ENCODE results near the gene TRIM69. TPM values are rescaled to one million over a fixed set of nuclear protein-coding genes. Genes with fewer than 3 reads are reported as not detected.

TRIM69 gene
- total RNA-seq, 1 experiment from 2014 or later = 61.0 TPM

GRCh38 chr15:44706946-44707636, 29.2 kb upstream of the TRIM69 start:
- H3K36me3 ChIP-seq (ENCODE audit: insufficient read depth, low read length, poor library complexity, severe bottlenecking) = no peaks in the 10 kb centered on the region
- H3K27me3 ChIP-seq (replicated peaks; ENCODE audit: insufficient read depth, low read depth, low read length, poor library complexity) = no peaks in the 10 kb centered on the region
- H3K27ac ChIP-seq (ENCODE audit: low read depth, low read length, poor library complexity, severe bottlenecking) = no peak overlapping the region
- intact Hi-C loops (cut with micrococcal nuclease; ENCODE audit: unreplicated experiment) = no loop called here
- H3K4me1 ChIP-seq (ENCODE audit: insufficient read depth, low read length, poor library complexity, severe bottlenecking) = no peaks in the 10 kb centered on the region
- H3K4me3 ChIP-seq (ENCODE audit: low read depth, low read length, poor library complexity, severe bottlenecking) = no peak overlapping the region
- TF ChIP-seq EZH2 (IDR thresholded peaks at IDR 0.05; ENCODE audit: borderline replicate concordance, low read depth, low read length, poor library complexity, severe bottlenecking) (no peak), CTCF (conservative IDR thresholded peaks at IDR 0.05; ENCODE audit: low read depth, low read length) (no peak)
- H3K9me3 ChIP-seq (ENCODE audit: low read depth, low read length, poor library complexity, severe bottlenecking) = peaks cover 6% of the 10 kb centered on the region
- ChIA-PET POLR2A (ENCODE audit: low non-redundant PET) (no interaction called here), CTCF (no interaction called here)
- DNase-seq (ENCODE audit: low spot score) = no peak
- no TSS peak for BruUV-seq (replicated peaks)

GRCh38 chr15:44710236-44711095, 25.9 kb upstream of the TRIM69 start:
- Histone ChIP-seq H3K27ac (ENCODE audit: low read depth, low read length, poor library complexity, severe bottlenecking) (peak overlapping the region; percentile 94), H3K4me1 (ENCODE audit: insufficient read depth, low read length, poor library complexity, severe bottlenecking) (peaks cover 23% of the 10 kb centered on the region), H3K4me3 (ENCODE audit: low read depth, low read length, poor library complexity, severe bottlenecking) (peak overlapping the region; percentile 88), H3K27me3 (replicated peaks; ENCODE audit: insufficient read depth, low read depth, low read length, poor library complexity) (no peaks in the 10 kb centered on the region), H3K9me3 (ENCODE audit: low read depth, low read length, poor library complexity, severe bottlenecking) (no peaks in the 10 kb centered on the region), H3K36me3 (ENCODE audit: insufficient read depth, low read length, poor library complexity, severe bottlenecking) (peaks cover 15% of the 10 kb centered on the region)
- no peak for DNase-seq (ENCODE audit: low spot score)
- TF ChIP-seq CTCF (conservative IDR thresholded peaks at IDR 0.05; ENCODE audit: low read depth, low read length) (peak; percentile 53), EZH2 (IDR thresholded peaks at IDR 0.05; ENCODE audit: borderline replicate concordance, low read depth, low read length, poor library complexity, severe bottlenecking) (no peak)
- TSS peak; percentile 54 for BruUV-seq (replicated peaks)
- intact Hi-C loops (cut with micrococcal nuclease; ENCODE audit: unreplicated experiment) = loop anchor here (5.0 kb wide), 1 partner anchor 48 kb away; the partner anchor contains the start of gene SPG11
- ChIA-PET CTCF (interaction anchor here (1.2 to 2.4 kb wide), 2 partner anchors 16 to 47 kb away, joined by 5 to 8 read pairs; partner anchors contain the start of gene SPG11), POLR2A (ENCODE audit: low non-redundant PET) (interaction anchor here (0.7 to 0.9 kb wide), 2 partner anchors 18 to 77 kb away, joined by 4 to 6 read pairs; no protein-coding TSS in a partner anchor)

GRCh38 chr15:44711096-44711742, 25.1 kb upstream of the TRIM69 start, which contains the start of the genes B2M and PATL2:
Gene B2M (plus strand): TSS chr15:44711517. CDS start chr15:44711547, 30 bp downstream.
Gene PATL2 (minus strand): TSS chr15:44711323. CDS start chr15:44676490, 34,833 bp downstream.
- peak within 1 kb of the TSS; percentile 88 for H3K4me3 ChIP-seq (ENCODE audit: low read depth, low read length, poor library complexity, severe bottlenecking)
- BruUV-seq (replicated peaks) = no TSS peak
- peak within 1 kb of the TSS; percentile 94 for H3K27ac ChIP-seq (ENCODE audit: low read depth, low read length, poor library complexity, severe bottlenecking)
- intact Hi-C loops (cut with micrococcal nuclease; ENCODE audit: unreplicated experiment) = loop anchor here (5.0 kb wide), 1 partner anchor 49 kb away; the partner anchor contains the start of gene SPG11
- peaks cover 29% of the 10 kb centered on the region for H3K4me1 ChIP-seq (ENCODE audit: insufficient read depth, low read length, poor library complexity, severe bottlenecking)
- TF ChIP-seq EZH2 (IDR thresholded peaks at IDR 0.05; ENCODE audit: borderline replicate concordance, low read depth, low read length, poor library complexity, severe bottlenecking) (no peak), CTCF (conservative IDR thresholded peaks at IDR 0.05; ENCODE audit: low read depth, low read length) (no peak)
- CTCF ChIA-PET = interaction anchor here (1.2 to 2.4 kb wide), 2 partner anchors 15 to 48 kb away, joined by 5 to 8 read pairs; partner anchors contain the start of gene SPG11
- H3K9me3 ChIP-seq (ENCODE audit: low read depth, low read length, poor library complexity, severe bottlenecking) = no peaks in the 10 kb centered on the region
- no peaks in the 10 kb centered on the region for H3K27me3 ChIP-seq (replicated peaks; ENCODE audit: insufficient read depth, low read depth, low read length, poor library complexity)
- DNase-seq (ENCODE audit: low spot score) = peak; percentile 98
- H3K36me3 ChIP-seq (ENCODE audit: insufficient read depth, low read length, poor library complexity, severe bottlenecking) = peaks cover 23% of the 10 kb centered on the region
- POLR2A ChIA-PET (ENCODE audit: low non-redundant PET) = interaction anchor here (0.6 to 0.9 kb wide), 4 partner anchors 11 to 77 kb away, joined by 3 to 6 read pairs (median 4); no protein-coding TSS in a partner anchor
